ENCODE results near the gene NEK6.
"Not testable (repeated sequence)": the region's sequence is repeated elsewhere in the genome, so short reads cannot be mapped to it uniquely, and the experiment has no call there.

The NEK6 gene

GRCh38 chr9:124228516-124228915 is 29.2 kb upstream of the NEK6 start:
- DNase-seq (ENCODE audit: low read depth in 2 of 2) = no peak

DNA sequence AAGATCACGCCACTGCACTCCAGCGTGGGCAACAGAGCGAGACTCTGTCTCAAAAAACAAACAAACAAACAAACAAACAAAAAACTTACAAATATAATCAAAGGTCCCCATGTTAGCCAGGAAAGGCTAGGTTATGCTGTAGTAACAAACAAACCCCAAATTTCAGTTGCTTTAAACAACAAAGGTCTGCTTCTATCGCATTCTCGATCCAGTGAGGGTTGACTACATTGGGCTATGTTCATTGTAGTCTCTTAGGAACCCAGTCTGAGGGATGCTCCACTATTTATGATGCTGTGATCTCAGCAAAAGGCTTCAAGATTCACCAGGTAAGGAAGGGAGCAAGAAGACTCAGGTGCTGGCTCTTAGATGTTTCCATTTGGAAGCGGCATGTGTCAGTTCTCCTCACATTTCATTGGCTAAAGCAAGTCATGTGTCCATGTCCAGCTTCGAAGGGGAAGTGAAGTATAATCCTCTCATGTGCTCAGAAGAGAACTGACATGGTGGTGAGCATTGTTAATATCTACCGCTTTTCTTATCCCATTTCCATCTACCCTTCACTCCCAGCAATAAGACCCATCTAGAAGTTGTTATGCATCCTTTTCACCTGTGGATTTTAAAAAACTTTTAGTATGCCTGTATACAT is 26.5 kb upstream of the NEK6 start:
- DNase-seq (ENCODE audit: low read depth in 2 of 2) = no peak

DNA sequence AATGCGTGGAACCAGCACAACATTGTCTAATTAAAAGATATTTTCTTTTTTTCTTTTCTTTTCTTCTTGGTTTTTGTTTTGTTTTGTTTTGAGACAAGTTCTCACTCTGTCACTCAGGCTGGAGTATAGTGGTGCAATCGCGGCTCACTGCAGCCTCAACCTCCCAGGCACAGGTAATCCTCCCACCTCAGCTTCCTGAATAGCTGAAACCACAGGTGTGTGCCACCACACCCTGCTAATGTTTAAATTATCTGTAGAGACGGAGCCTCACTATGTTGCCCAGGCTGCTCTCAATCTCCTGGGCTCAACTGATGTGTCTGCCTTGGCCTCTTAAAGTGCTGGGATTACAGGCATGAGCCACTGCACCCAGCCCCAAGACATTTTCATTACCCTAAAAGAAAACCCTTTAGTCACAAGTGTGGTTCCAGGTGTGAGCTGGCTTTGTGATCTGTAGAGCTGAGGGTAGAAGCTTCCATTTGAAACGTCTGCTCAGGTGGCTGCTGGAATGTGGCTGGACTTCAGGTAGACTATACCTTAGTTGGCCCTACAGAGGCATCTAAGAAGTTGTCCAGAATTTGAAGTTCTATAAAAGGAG is 19.1 kb upstream of the NEK6 start:
- DNase-seq (ENCODE audit: low read depth in 2 of 2) = no peak

- DNase-seq (ENCODE audit: low read depth in 2 of 2) = no peak
Measured at GRCh38 chr9:124239249-124240073, 18.3 kb upstream of the NEK6 start.

GRCh38 chr9:124242331-124243194 is 15.2 kb upstream of the NEK6 start:
- no peak for DNase-seq (ENCODE audit: low read depth in 2 of 2)

DNA sequence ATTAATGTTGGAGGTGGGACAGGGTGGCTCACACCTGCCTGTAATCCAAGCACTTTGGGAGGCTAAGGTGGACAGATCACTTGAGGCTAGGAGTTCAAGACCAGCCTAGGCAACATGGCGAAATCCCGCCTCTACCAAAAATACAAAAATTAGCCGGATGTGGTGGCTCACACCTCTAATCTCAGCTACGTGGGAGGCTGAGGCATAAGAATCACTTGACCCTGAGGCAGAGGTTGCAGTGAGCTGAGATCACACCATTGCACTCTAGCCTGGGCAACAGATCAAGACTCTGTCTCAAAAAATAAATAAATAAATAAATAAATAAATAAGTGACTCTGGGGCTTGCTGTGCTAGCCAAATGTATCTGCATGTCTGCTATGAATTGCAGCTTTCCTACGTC is 10.4 kb upstream of the NEK6 start:
- DNase-seq (ENCODE audit: low read depth in 2 of 2) = not testable (repeated sequence)

GRCh38 chr9:124248066-124248465 is 9.7 kb upstream of the NEK6 start:
- DNase-seq (ENCODE audit: low read depth in 2 of 2) = no peak

DNA sequence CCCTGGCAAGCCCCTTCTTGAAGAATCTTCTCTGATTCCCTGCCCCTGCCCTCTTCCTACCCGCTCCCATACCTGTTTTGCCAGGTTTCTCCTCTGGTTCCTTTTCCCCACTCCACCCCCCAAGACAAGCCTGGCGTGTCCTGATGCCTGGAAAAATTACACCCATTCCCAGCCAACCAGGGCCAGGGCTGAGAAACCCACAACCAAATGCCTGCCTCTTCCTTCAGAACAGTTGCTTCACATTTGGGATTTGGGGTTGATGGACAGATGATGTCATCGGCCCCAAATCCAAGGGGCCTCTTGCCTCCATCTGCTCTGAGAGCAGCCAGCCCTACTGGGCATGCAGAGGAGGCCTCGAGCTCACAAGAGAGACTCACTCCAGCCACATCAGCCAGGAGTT is 8.8 kb upstream of the NEK6 start:
- DNase-seq (ENCODE audit: low read depth in 2 of 2) = no peak

DNA sequence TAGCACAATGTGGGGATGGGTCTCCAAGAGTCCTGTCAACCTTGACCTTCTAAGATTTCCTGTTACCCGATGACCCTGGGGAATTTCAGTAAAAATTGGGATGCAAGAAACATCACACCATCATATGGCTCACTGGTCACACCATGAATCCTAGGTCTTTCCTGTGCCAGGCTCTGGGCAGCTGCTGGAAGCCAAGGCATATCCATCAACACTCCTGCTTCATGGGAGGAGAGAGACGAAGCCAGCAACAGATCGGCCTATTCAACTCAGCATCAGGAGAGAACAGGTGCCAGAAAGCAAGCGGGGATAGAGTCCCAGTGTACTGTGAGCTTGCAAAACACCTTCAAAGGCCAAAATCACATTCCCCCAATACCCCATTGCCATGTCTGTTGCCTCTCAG is 6.5 kb upstream of the NEK6 start:
- DNase-seq (ENCODE audit: low read depth in 2 of 2) = no peak

- no peak for DNase-seq (ENCODE audit: low read depth in 2 of 2)
Measured at GRCh38 chr9:124251605-124252378, 6.0 kb upstream of the NEK6 start.

DNA sequence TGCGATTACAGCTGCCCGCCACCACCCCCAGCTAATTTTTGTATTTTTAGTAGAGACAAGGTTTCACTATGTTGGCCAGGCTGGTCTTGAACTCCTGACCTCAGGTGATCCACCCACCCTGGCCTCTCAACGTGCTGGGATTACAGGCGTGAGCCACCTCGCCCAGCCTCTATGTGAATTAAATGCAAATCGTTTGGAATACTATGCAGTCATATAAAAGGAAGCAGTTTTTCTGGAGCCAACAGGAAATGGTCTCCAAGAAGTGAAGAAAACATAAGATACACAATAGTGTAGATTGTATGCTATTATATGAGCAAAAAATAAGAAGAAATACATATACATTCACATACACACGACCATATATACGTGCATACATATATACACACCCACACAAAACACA is 4.9 kb upstream of the NEK6 start:
- DNase-seq (ENCODE audit: low read depth in 2 of 2) = not testable (repeated sequence)

DNA sequence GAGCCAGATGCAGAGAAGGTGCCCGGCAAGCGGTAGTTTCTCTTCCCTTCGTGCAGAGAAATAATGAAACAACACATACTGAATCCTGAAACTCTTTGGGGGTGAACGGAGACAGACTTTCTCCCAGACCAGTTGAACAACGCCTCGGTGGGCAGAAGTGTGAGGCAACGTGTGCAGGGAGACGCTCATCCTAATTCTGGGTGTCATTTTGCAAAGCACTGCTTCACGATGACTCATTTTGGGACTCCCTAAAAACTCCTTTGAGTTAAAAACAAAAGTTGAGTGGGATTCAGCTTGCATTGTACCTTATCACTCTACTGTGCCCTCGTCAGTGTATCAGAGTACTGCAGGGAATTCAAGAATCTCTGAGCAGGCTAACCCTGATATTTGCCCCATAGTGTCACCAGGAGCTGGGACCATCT is 3.5 kb upstream of the NEK6 start:
- peak in 1 of 2 donors; percentile 18 for DNase-seq (ENCODE audit: low read depth in 2 of 2)

DNA sequence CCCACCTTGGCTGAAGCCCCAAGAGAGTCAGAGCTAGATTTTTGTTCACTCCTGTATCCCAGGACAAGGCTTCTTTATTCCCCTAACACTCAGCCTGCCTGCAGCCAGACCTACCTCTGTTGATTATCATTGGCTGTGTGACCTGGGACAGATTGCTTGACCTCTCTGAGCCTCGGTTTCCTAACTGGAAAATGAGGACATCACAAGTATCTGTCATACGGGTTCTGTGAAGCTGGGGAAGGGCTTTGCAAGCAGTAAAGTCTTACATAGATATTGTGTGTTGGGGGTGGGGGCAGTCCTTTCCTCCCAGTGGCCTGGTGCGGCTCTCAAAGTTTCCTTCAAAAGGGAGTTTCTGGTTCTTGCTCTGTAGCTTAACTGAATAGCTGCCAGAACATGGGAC is 2.5 kb upstream of the NEK6 start:
- DNase-seq (ENCODE audit: low read depth in 2 of 2) = no peak

DNA sequence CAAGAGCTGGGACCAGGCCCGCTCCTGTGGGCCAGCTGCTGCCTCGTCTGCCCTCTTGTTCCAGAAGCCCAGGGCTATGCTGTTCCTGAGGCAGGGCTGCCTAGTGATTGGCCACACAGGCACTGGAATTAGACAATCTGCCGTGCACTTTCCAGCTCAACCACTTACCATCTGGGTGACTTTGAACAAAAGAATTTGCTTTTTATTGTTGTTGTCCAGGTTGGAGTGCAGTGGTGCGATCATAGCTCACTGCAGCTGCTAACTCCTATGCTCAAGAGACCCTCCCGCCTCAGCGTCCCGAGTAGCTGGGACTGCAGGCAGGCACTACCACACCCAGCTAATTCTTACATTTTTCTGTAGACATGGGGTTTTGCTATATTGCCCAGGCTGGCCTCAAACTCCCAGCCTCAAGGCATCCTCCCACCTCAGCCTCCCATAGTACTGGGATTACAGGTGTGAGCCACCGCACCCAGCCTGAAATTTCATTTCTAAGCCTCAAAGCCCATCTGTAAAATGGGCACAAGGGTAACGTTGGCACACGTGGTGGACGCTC is 1.2 kb upstream of the NEK6 start:
- DNase-seq (ENCODE audit: low read depth in 2 of 2) = no peak

- DNase-seq (ENCODE audit: low read depth in 2 of 2) = no peak
Measured at GRCh38 chr9:124257070-124257843, 492 bp upstream of the NEK6 start.

- peak in 1 of 2 donors; percentile 10 for DNase-seq (ENCODE audit: low read depth in 2 of 2)
Measured at GRCh38 chr9:124258607-124259157, 933 bp downstream of the NEK6 start.

DNA sequence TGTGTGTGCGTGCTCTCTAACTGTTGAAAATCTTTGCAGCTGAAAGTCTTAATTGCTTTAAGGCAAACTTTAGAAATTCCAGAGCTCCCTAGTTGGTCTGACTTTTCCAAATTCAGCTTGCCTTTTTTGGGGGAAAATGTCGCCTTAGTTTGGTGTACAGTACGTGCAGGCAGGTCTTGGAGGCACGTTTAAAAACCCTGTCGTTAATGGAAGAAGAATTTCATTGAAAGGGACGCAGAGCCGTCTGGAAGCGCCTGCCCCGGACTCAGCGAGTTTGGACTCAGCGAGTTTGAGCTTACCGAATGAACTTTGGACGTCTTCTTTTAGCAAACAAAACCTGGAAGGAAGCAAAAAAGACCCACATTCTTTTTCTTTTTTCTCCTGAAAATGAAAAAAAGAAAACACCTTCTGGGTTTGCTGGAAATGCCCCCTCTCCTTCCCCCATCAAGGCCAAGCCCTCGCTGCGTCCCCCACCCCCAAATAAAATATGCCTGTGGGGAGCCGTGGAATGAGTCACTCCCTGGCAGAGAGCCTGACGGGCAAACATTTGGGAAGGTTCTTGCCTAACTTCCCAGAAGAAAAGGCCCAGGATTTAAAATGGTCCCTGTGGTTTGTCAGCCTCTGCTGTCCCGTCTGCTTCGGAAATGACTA is 1.5 kb downstream of the NEK6 start:
- no peak for DNase-seq (ENCODE audit: low read depth in 2 of 2)

- DNase-seq (ENCODE audit: low read depth in 2 of 2) = no peak
Measured at GRCh38 chr9:124260769-124261603, 3.2 kb downstream of the NEK6 start.

All from stimulated activated CD4-positive, alpha-beta T cell treated with anti-CD3 and anti-CD28 coated beads, Interleukin-1b, Interleukin-23, amount 100 ng/mL, for 4 hours (primary cell).